ENCODE measurements around the gene GOLT1A.

DNA sequence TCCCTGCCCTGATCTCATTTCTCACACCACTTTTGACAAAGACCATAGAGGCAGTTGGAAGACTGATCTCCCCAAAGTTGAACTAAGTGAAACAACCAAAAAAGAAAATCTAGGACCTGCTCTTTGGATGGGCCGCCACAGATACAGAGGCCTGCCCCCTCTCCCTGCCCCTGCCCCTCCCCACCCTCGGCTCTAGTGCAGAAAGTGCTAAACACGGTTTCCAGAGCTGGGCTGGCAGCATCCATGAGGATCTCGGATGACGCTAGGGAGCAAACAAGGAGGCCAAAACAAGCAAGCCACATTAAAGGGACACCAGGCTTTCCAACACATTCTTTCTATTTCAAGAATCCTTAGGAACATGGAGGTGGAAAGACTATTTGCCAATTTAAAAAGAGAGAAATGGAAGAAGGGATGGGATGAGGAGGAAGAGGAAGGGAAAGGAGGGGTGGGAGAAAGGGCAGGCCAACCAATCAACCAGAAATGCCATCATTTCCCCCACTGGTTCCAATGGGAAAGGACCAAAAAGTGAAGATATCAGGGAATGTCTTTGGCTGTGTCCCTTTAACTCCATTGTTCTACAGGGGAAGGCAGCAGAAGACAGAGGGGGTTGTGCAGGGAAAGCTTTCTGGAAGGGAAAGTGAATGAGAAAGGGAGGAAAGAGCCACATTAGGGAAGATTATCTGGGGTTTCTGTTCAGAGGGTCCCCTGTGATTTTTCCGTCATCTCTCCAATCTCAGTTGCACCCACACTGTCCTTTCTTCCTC is 38.3 kb upstream of the GOLT1A start:
- TF ChIP-seq POLR2A (IDR thresholded peaks at IDR 0.05): no peak
- TF ChIP-seq, protein P1, sequence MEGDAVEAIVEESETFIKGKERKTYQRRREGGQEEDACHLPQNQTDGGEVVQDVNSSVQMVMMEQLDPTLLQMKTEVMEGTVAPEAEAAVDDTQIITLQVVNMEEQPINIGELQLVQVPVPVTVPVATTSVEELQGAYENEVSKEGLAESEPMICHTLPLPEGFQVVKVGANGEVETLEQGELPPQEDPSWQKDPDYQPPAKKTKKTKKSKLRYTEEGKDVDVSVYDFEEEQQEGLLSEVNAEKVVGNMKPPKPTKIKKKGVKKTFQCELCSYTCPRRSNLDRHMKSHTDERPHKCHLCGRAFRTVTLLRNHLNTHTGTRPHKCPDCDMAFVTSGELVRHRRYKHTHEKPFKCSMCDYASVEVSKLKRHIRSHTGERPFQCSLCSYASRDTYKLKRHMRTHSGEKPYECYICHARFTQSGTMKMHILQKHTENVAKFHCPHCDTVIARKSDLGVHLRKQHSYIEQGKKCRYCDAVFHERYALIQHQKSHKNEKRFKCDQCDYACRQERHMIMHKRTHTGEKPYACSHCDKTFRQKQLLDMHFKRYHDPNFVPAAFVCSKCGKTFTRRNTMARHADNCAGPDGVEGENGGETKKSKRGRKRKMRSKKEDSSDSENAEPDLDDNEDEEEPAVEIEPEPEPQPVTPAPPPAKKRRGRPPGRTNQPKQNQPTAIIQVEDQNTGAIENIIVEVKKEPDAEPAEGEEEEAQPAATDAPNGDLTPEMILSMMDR (IDR thresholded peaks at IDR 0.05): no peak
- no peak for TF ChIP-seq EP300 (IDR thresholded peaks at IDR 0.05)
